IPS DF 6.9 (cell line): ENCODE data around the gene ZNF683.

Experiments used
- DNase-seq: peaks from one replicate; pipeline ENCODE4 v3.0.0-alpha.2; 2013; ENCODE audit warnings: low read depth, low spot score
- H3K27ac ChIP-seq: one replicate; pipeline ENCODE4 v1.5.1; 2013; ENCODE audit warnings: low read length, control low read depth
- H3K27me3 ChIP-seq: 2 replicates; pipeline ENCODE4 v1.6.1; 2013; ENCODE audit warnings: mild to moderate bottlenecking, low read length; ENCODE audit not compliant: control insufficient read depth, insufficient read depth
- H3K36me3 ChIP-seq: 2 replicates; pipeline ENCODE4 v1.6.1; 2013; ENCODE audit warnings: low read length; ENCODE audit not compliant: control insufficient read depth, insufficient read depth
- H3K4me1 ChIP-seq: 2 replicates; pipeline ENCODE4 v1.6.1; 2013; ENCODE audit warnings: low read length; ENCODE audit not compliant: control insufficient read depth, insufficient read depth
- H3K4me3 ChIP-seq: 2 replicates; pipeline ENCODE4 v1.5.1; 2013; ENCODE audit warnings: mild to moderate bottlenecking, low read length
- H3K9me3 ChIP-seq: 2 replicates; pipeline ENCODE4 v1.6.1; 2013; ENCODE audit warnings: low read length, inconsistent platforms; ENCODE audit not compliant: control insufficient read depth, insufficient read depth
- WGBS: extraction: QIAGEN DNeasy Blood & Tissue Kit; methylation state at CpG from one replicate; pipeline ENCODE4 v1.1.7; 2013; ENCODE audit warnings: mixed read lengths, missing lambda C conversion rate; ENCODE audit not compliant: insufficient read length, insufficient coverage; 5-methylcytosine and 5-hydroxymethylcytosine counted together

The ZNF683 gene

DNA sequence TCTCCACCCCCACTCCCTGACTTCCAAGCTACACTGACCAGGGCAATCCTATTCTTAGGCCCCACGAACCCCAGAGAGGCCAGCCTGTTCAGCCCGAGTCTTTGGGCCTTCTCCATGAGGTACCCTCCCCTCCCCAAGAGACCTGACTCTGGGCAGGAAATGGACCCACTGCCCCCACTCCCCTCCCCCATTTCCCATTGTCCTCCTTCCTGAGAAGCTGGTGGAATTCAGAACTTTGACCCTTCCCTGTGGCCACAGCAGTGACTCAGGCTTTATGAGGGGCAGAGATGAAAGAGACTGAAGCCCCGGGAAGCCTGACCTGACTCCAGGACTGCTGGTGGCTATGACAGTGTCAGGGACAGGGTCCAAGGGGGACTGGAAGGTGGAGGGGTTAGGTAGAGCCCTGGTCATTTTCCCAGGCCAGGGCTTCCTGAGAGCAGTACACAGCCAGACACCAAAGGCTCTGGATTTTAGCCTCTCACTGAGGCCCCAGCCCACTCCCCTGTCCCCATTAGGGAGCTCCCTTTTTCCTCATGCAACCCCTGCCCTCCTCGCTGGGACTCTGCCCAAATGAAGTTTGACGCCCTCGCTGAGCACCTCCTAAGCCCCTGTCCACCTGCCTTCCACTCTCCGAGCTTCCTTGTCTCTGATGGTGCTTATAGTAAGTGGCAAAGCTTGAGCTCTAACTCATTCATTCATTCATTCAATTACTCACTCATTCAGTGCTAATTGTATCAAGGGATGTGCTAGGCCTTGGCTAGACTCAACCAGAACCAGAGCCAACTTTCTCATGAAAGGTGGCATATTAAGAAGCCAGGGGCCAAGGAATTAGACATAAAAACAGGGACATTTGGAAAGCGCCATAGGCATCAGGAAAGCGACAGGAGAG lies 21.6 kb downstream of the ZNF683 start:
- Histone ChIP-seq H3K27me3 (no peaks in the 10 kb centered on the region), H3K4me1 (peaks cover 7% of the 10 kb centered on the region), H3K4me3 (no peak overlapping the region), H3K27ac (no peak overlapping the region), H3K9me3 (no peaks in the 10 kb centered on the region), H3K36me3 (no peaks in the 10 kb centered on the region)
- no CpG with 5 or more reads among the region's 9 CpGs for WGBS
- no peak for DNase-seq

DNA sequence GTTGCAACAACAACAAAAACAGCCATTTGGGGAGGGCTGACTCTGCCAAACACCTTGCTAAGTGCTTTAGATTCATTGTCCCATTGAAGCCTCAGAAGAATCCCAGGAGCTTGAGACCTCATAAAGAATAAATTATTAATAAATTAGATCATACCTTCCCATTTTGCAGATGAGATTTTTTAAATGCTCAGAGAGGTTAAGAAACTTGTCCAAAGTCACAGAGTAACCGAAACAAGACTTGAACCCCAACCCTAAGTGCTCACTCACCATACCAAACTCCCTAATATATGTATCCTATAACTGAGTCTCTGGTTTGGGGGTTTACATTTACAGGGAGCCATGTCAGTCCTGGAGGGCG lies 22.2 kb downstream of the ZNF683 start:
- Histone ChIP-seq H3K9me3 (no peaks in the 10 kb centered on the region), H3K4me3 (no peak overlapping the region), H3K27me3 (no peaks in the 10 kb centered on the region), H3K27ac (no peak overlapping the region), H3K36me3 (no peaks in the 10 kb centered on the region), H3K4me1 (peaks cover 7% of the 10 kb centered on the region)
- no CpG with 5 or more reads among the region's 2 CpGs for WGBS
- DNase-seq = no peak

DNA sequence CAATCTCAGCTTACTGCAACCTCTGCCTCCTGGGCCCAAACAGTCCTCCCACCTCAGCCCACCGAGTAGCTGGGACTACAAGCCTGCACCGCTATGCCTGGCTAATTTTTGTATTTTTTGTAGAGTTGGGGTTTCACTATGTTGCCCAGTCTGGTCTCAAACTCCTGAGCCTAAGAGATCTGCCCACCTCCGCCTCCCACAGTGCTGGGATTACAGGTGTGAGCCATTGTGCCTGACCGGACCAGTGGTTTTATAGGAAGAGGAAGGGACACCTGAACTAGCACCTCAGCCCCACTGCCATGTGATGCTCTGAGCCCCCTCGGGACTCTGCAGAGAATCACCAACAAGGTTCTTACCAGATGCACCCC lies 22.7 kb downstream of the ZNF683 start:
- Histone ChIP-seq H3K9me3 (no peaks in the 10 kb centered on the region), H3K4me3 (no peak overlapping the region), H3K36me3 (no peaks in the 10 kb centered on the region), H3K27ac (no peak overlapping the region), H3K4me1 (peaks cover 7% of the 10 kb centered on the region), H3K27me3 (no peaks in the 10 kb centered on the region)
- DNase-seq = no peak
- no CpG with 5 or more reads among the region's 5 CpGs for WGBS

DNA sequence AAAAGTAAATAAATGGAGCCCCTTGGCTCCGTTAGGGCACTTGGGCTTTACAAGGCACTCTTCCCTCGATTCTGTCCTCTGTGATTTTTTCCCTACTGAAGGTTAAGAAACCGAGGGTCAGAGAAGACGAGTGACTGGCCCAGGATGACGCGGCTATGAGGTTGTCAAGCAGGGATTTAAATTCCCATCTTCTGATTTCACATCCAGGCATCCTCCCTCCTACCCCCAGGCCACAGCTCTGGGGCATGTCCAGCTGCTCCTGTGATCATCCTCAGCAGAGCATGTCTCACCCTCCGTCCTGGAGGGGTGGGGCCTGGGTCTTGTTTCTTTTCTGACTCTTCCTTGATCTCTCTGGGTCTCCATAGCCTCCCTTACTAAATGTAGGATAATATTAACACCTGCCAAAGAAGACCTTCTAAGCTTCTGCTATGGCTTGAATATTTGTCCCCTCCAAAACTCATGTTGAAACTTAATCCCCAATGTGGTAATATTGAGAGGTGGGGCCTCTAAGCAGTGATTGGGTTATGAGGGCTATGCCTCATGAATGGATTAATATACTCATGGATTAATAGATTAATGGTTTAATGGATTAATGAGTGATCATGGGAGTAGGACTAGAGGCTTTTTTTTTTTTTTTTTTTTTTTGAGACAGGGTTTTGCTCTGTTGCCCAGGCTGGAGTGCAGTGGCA lies 23.2 kb downstream of the ZNF683 start:
- H3K9me3 ChIP-seq = no peaks in the 10 kb centered on the region
- H3K36me3 ChIP-seq = no peaks in the 10 kb centered on the region
- H3K4me1 ChIP-seq = peaks cover 7% of the 10 kb centered on the region
- H3K27ac ChIP-seq = no peak overlapping the region
- no peak overlapping the region for H3K4me3 ChIP-seq
- WGBS = no CpG with 5 or more reads among the region's 7 CpGs
- no peak for DNase-seq
- no peaks in the 10 kb centered on the region for H3K27me3 ChIP-seq

DNA sequence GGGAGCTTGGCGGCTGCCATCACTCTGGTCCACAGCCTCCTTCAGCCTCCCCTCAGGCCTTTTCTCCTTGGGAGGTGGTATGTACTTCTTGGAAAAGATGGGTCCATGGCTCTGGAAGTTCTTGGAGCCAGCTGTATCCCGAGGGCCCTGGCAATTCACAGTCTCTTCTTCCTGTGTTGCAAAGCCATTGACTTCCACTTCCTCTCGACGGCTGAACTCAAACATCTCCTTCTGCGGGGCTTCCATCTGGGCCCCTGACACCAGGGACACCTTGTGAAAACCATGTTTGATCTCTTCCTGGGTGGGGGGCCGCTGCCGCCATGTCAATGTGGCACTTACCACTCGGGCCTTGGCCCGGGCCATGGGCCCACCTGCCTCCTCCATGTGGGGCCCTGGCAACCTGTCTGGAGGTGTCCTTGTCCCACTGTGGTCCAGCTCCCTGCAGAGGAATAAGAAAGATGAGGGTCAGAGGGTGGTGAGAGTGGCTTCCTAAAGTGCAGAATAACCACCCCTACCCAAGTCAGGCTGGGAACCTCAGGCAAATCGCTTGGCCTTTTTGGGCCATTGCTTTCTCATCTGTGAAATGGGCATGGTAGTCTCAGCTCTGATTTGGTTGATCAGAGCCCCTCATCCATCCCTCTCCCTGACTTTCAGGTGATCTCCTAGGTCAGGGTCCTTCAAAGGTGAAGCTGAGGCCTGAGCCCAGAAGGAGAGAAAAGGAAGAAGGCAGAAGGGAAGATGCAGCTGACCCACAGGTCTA lies 26.1 kb downstream of the ZNF683 start:
- DNase-seq = no peak
- Histone ChIP-seq H3K27ac (no peak overlapping the region), H3K4me1 (peaks cover 7% of the 10 kb centered on the region), H3K9me3 (no peaks in the 10 kb centered on the region), H3K27me3 (no peaks in the 10 kb centered on the region), H3K36me3 (no peaks in the 10 kb centered on the region), H3K4me3 (no peak overlapping the region)
- WGBS = no CpG with 5 or more reads among the region's 10 CpGs

DNA sequence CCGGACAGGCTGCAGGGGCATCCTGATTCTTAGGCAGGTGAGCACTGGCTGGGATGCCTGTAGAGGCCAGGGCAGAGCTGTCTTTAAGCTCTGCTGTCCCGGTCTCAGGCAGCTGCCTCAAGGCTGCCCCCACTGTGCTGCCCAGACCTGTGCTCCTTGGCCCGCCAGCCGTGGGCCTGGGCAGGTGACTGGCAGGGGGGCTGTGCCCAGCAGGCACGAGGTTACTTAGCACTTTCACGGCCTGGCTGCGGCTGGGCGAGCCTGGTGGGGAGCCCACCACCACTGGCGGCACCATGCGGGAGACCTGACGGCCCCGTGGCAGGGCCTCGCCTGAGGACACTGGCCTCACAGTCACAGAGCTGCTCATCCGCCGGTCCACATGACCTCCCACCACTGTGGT lies 26.8 kb downstream of the ZNF683 start:
- WGBS = no CpG with 5 or more reads among the region's 15 CpGs

DNA sequence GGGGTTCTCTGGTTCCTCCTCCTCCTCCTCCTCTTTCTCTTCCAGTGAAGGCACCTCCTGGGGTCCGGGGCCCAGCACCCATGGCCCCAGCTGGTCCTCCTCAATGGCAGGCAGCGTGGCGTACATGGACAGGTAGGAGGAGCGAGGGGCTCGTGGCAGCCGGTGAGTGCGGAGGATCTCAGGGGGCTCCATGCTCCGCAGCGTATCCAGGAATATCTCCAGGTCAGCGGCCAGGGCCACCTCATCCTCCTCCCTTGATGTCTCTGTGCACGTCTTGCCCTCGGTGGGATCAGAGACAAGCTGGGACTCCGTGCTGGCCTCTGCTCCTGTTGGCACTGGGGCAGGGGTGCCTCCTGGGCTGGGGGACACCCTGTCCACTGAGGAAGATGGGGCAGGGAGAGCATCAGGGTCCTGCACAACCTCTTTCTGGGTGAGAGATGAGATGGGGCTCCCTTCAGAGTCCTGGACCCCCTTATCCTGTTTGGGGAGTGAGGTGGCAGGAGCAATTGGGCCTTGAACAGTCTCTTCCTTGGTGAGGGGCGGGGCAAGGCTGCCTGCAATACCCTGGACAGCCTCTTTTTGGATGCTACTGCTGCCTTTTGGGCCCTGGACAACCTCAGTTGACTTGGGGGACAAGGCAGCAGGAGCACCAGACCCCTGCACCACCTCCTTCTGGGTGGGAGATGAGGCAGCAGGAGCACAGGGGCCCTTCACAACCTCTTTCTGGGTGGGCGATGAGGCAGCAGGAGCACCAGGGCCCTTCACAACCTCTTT lies 28.2 kb downstream of the ZNF683 start:
- no CpG with 5 or more reads among the region's 15 CpGs for WGBS
- no peak for DNase-seq

More for the DNA sequence above, 26.8 kb downstream of the ZNF683 start:
- H3K27me3 ChIP-seq = no peaks in the 10 kb centered on the region
- no peak overlapping the region for H3K27ac ChIP-seq
- no peaks in the 10 kb centered on the region for H3K36me3 ChIP-seq
- H3K4me1 ChIP-seq = peaks cover 3% of the 10 kb centered on the region
- no peak overlapping the region for H3K4me3 ChIP-seq
- H3K9me3 ChIP-seq = no peaks in the 10 kb centered on the region
- no peak for DNase-seq

DNA sequence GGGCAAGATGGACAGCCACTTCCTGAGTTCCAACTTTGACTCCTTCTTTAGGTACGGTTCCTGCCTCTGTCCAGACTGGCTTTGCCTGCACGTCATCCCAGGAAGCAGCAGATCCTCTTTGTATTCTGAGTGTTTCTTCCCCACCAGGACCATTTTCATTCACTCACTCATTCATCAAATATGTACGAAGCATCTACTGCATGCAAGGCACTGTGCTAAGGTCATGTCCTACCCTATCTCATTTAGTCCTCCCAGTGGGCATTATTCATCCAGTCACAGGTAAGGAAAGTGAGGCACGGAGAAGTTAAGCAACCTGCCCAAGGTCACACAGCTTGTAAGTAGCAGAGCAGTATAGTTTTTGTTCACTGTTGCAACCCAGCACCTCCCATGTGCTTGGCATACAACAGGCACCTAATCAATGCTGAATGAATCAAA lies 32.5 kb downstream of the ZNF683 start:
- no CpG with 5 or more reads among the region's 4 CpGs for WGBS
- Histone ChIP-seq H3K36me3 (no peaks in the 10 kb centered on the region), H3K4me1 (peaks cover 4% of the 10 kb centered on the region), H3K27me3 (no peaks in the 10 kb centered on the region), H3K4me3 (no peak overlapping the region), H3K27ac (no peak overlapping the region), H3K9me3 (no peaks in the 10 kb centered on the region)
- DNase-seq = no peak

More for the DNA sequence above, 28.2 kb downstream of the ZNF683 start:
- Histone ChIP-seq H3K4me1 (no peaks in the 10 kb centered on the region; the same call in 1 of the 2 replicates), H3K27ac (no peak overlapping the region), H3K9me3 (no peaks in the 10 kb centered on the region), H3K4me3 (no peak overlapping the region), H3K36me3 (no peaks in the 10 kb centered on the region), H3K27me3 (no peaks in the 10 kb centered on the region)

DNA sequence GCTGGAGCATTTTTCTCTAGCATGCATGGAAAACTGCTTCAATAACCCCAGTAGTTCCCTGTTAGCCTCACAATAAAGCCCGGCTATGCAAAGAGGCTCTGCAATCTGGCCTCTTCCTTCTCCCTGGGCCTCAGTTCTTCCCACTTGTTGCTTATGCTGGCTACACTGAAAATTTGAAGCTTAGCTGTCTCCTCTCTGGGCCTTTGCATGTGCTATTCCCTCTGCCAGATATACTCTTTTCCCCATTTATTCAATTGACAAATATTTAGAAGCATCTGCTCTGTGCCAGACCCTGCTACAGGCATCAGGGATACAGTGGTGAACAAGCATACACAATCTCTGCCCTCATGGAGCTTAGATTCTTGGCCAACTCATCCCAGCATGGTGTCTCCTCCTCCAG lies 33.9 kb downstream of the ZNF683 start:
- WGBS = no CpG with 5 or more reads among the region's 1 CpG
- Histone ChIP-seq H3K4me3 (no peak overlapping the region), H3K4me1 (peaks cover 4% of the 10 kb centered on the region), H3K27me3 (no peaks in the 10 kb centered on the region), H3K9me3 (no peaks in the 10 kb centered on the region), H3K36me3 (no peaks in the 10 kb centered on the region), H3K27ac (no peak overlapping the region)
- no peak for DNase-seq

DNA sequence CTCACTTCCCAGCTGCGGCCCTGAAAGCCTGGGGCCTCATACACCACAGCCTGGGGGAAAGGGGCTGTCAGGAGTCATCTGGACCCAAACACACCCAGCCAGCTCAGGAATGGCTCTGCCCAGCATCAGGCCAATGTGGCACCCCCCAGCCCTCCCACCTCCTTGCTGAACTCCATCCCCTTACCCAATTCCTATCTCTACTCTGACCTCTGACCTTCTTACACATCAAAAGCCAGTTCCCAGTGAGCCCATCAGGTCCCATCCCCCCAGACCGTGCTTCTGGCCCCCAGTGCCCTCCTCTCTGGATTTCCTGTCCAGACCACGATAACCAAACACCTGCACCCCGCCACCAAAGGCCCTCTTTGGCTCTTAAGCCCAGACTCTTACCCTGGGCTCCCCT lies 34.9 kb downstream of the ZNF683 start:
- Histone ChIP-seq H3K4me3 (no peak overlapping the region), H3K27me3 (no peaks in the 10 kb centered on the region), H3K36me3 (no peaks in the 10 kb centered on the region), H3K27ac (no peak overlapping the region), H3K9me3 (no peaks in the 10 kb centered on the region), H3K4me1 (peaks cover 4% of the 10 kb centered on the region)
- no CpG with 5 or more reads among the region's 4 CpGs for WGBS
- no peak for DNase-seq
